Kidney tubule cell (primary cell): ENCODE results near the gene NPIPB12.
"Not testable (repeated sequence)": the region's sequence is repeated elsewhere in the genome, so short reads cannot be mapped to it uniquely, and the experiment has no call there.

Source experiments
- DNase-seq: peaks from one replicate; pipeline ENCODE4 v3.0.0-alpha.2; 2018; ENCODE audit warnings: low spot score

The NPIPB12 gene

DNA sequence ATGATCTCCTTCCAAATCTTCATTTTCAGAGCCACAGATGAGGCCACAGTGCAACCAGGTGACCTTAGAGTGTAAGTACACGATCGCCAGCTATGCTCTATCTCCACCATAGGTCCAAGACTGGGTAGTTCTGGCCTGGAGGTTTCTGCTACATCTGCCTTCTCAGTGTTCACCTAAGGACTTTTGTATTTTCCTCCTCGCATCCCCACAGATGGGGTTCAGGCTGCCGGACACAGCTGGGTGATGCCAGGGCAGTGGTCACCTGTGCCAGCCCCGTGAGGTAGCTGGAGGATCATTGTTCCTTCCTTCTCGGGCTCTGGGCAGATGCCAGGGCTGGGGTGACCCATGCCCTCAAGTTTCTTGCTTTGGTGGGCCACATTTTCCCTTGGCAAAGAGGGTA, at the start of gene NPIPB12:
Gene NPIPB12, minus strand, starts transcription at position 101 of the 400 bp plus-strand sequence.
- DNase-seq, result not testable (repeated sequence)

- DNase-seq, result not testable (repeated sequence)
These were observed 15.3 kb upstream of the NPIPB12 start for GRCh38 chr16:29521520-29521919.

GRCh38 chr16:29482276-29482675, 23.9 kb downstream of the NPIPB12 start:
- DNase-seq, result not testable (repeated sequence)

DNA sequence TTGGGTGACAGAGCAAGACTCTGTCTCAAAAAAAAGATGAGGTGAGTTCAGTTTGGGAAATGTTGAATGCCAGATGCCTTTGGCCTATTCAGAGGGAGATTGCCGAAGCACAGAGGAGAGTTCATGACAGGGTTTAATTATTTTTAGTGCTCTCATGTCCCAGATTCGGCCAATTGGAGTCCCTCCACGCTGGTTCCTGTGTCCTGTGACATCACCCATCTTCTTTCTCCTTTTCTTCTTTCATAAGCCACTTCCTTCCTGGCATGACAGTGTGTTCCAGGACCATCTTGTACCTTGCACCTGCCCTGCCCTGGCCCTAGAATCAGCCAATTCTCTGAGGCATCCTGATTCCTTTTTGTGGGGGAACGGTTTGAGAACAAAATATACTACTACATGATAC, 34.1 kb downstream of the NPIPB12 start:
- not testable (repeated sequence) for DNase-seq

- not testable (repeated sequence) for DNase-seq
These were observed 36.5 kb downstream of the NPIPB12 start for GRCh38 chr16:29469660-29470059.

DNA sequence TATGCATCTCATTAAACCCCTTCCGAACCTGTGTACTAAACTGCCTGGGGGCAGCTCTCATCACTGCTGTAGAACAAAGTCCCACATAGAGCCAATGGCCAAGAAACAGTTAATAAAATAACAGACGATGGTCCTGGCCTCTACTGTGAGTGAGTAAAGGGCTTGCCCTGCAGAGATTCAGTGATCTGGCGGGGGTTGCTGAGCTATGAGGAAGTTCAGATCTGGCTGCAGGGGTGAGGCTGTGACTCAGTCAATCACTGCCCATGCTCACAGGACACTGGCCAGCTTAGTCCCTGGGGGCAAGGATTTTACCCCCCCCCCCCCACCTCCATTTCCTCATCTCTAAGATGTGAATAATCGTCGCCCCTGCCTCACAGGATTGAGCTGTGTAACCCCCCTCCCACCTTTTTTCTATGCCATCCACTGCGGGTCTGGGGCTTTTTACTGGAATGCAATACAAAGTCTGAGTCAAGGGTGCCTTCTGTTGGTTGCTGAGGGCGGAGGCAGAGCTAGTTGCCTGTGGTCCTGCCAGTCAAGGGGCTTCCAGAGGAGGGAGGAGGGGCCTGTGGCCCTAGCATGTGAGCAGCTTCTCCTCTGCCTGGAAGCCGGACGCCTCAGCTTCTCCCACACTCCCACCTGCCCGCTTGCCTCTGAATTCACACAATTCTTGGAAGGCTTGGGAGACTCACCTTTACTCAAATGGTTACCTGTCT, 38.4 kb downstream of the NPIPB12 start:
- DNase-seq, result not testable (repeated sequence)

- DNase-seq, result not testable (repeated sequence)
These were observed 39.3 kb downstream of the NPIPB12 start for GRCh38 chr16:29466904-29467303.

DNA sequence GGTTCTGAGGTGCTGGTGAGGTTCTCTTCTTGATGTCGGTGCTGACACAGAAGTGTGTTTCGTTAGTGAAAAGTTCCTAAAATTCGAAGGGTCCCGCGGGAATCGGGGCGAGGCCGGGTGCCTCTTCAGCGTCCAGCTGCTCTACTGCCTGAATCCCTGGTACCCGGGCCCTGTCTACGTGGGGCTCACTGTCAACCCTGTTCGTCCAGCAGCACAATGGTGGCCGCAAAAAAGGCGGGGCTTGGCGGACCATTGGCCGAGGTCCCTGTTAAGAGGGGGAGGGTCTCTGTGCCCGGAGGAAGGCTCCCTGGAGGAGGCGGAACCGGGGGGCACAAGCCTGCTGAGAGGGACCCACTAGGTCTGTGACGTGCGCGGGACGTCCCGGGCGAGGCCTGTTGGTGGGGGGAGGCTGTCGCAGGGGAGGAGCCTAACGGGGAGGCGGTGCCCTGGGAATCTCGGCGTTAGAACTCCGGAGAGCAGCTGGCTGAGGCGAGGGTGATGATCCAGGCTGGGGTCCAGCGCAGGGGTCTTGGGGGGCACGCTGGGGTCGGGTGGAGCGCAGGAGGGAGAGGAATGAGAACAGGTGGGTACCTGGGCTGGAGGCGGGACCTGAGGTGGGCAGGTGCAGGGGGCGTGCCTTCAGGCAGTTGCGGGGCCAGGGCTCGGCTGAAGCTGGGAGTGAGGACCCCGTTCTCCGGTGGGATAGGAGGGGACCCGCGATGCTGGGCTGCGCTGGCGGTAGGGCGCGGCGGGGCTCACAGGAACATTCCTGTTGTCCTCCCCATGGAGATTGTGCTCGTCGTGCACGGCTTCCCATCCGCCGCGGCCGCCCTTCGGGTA, 40.0 kb downstream of the NPIPB12 start:
- not testable (repeated sequence) for DNase-seq

- DNase-seq, result not testable (repeated sequence)
These were observed 45.6 kb downstream of the NPIPB12 start for GRCh38 chr16:29460647-29461030.

GRCh38 chr16:29459706-29460646, 46.2 kb downstream of the NPIPB12 start, which contains the start of gene SULT1A4:
Gene SULT1A4, plus strand, starts transcription at chr16:29459913. Its CDS starts 1,473 bp downstream, at chr16:29461386.
- not testable (repeated sequence) for DNase-seq

- DNase-seq, result not testable (repeated sequence)
These were observed 48.5 kb downstream of the NPIPB12 start for GRCh38 chr16:29457660-29458059.

DNA sequence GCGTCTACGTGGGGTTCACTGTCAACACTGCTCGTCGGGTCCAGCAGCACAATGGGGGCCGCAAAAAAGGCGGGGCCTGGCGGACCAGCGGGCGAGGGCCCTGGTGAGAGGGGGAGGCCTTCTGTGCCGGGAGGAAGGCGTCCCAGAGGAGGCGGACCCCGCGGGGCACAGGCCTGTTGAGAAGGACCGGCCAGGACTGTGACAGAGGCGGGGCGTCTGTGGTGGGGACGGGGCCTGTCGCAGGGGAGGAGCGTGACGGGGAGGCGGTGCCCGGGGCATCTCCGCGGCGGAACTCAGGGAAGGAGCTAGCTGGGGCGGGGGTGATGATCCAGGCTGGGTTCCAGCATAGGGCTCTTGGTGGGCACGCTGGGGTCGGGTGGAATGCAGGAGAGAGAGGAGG, 51.4 kb downstream of the NPIPB12 start:
- not testable (repeated sequence) for DNase-seq

GRCh38 chr16:29454269-29454668, 51.9 kb downstream of the NPIPB12 start, which contains the start of the genes BOLA2 and SLX1B:
Gene BOLA2, minus strand, starts transcription at chr16:29454351. Its CDS starts 98 bp downstream, at chr16:29454253.
Gene SLX1B, plus strand, starts transcription at chr16:29454533.
- not testable (repeated sequence) for DNase-seq

DNA sequence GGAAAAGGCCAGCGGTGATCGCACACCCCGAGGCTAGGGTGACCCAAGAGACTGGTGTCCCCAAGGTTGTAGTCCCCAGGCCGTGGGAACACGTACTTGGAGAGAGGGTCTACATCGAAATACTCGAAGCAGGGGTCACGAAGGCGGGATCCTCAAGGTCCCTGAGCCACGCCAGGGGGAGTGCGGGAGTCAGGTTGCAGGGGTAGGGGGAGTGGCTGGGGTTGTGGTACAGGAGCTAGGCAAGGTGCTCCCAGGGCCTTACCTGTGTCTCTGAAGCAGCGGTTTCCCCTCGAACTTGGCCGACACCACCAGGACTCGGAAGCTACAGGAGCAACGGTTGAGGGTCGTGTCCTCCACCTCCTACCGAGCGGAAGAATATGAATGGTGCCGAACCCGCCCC, 52.5 kb downstream of the NPIPB12 start:
- not testable (repeated sequence) for DNase-seq
